ENCODE results near the gene AKAP1. TPM values are rescaled to one million over a fixed set of nuclear protein-coding genes. Genes with fewer than 3 reads are reported as not detected.

Gene AKAP1
- total and polyA plus RNA-seq, 9 of the 15 experiments (the other 6 are each of a cell fraction or from before 2014, with no cell fraction given), result 12.9 to 63.8 (median 36.4) TPM

DNA sequence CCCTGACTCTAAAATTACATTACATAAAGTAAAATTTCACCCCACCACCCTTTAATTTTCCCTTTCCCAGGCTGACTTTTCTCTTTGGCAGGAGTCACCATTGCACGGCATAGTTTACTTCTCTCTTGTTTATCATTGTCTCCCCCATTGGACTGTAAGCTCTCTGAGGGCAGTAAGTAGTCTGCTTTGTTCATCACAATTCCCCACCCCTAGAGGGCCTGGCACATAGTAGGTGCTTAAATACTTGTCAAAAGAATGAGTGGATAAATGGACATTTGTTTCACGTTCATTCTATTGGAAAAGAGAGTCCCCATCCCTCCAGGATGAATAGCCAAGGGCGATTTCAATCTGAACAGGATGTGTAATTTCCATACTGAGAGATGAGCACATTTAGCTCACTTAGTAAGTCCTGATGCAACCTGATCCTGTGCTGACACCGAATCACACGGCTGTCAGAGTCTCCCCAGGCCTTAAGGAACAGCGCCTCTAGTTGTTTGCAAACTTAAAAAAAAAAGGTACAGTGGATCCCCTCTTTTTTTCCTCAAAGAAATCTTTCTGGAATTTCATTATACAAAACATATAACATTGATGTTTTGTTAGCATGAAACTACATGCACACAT lies 54.0 kb downstream of the AKAP1 start (continued):
- TF ChIP-seq, protein P1, sequence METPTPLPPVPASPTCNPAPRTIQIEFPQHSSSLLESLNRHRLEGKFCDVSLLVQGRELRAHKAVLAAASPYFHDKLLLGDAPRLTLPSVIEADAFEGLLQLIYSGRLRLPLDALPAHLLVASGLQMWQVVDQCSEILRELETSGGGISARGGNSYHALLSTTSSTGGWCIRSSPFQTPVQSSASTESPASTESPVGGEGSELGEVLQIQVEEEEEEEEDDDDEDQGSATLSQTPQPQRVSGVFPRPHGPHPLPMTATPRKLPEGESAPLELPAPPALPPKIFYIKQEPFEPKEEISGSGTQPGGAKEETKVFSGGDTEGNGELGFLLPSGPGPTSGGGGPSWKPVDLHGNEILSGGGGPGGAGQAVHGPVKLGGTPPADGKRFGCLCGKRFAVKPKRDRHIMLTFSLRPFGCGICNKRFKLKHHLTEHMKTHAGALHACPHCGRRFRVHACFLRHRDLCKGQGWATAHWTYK (CRISPR knock-in tag; IDR thresholded peaks at IDR 0.05), result no peak
- TF ChIP-seq PCBP1 (IDR thresholded peaks at IDR 0.05; ENCODE audit: low read depth, low read length, poor library complexity, severe bottlenecking) (no peak), ZKSCAN1 (IDR thresholded peaks at IDR 0.05; ENCODE audit: low read depth, low read length) (peak; percentile 85), RAD21 (CRISPR knock-in tag; conservative IDR thresholded peaks at IDR 0.05 in 1 of 2, IDR thresholded peaks at IDR 0.05 in 1 of 2) (no peak), ZNF445 (CRISPR knock-in tag; IDR thresholded peaks at IDR 0.05; ENCODE audit: low read depth) (no peak), PHB (CRISPR knock-in tag; IDR thresholded peaks at IDR 0.05) (no peak)
- TF ChIP-seq, protein P2, sequence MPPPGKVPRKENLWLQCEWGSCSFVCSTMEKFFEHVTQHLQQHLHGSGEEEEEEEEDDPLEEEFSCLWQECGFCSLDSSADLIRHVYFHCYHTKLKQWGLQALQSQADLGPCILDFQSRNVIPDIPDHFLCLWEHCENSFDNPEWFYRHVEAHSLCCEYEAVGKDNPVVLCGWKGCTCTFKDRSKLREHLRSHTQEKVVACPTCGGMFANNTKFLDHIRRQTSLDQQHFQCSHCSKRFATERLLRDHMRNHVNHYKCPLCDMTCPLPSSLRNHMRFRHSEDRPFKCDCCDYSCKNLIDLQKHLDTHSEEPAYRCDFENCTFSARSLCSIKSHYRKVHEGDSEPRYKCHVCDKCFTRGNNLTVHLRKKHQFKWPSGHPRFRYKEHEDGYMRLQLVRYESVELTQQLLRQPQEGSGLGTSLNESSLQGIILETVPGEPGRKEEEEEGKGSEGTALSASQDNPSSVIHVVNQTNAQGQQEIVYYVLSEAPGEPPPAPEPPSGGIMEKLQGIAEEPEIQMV (tag; conservative IDR thresholded peaks at IDR 0.05; ENCODE audit: low read depth), result no peak
- TF ChIP-seq, protein P3, sequence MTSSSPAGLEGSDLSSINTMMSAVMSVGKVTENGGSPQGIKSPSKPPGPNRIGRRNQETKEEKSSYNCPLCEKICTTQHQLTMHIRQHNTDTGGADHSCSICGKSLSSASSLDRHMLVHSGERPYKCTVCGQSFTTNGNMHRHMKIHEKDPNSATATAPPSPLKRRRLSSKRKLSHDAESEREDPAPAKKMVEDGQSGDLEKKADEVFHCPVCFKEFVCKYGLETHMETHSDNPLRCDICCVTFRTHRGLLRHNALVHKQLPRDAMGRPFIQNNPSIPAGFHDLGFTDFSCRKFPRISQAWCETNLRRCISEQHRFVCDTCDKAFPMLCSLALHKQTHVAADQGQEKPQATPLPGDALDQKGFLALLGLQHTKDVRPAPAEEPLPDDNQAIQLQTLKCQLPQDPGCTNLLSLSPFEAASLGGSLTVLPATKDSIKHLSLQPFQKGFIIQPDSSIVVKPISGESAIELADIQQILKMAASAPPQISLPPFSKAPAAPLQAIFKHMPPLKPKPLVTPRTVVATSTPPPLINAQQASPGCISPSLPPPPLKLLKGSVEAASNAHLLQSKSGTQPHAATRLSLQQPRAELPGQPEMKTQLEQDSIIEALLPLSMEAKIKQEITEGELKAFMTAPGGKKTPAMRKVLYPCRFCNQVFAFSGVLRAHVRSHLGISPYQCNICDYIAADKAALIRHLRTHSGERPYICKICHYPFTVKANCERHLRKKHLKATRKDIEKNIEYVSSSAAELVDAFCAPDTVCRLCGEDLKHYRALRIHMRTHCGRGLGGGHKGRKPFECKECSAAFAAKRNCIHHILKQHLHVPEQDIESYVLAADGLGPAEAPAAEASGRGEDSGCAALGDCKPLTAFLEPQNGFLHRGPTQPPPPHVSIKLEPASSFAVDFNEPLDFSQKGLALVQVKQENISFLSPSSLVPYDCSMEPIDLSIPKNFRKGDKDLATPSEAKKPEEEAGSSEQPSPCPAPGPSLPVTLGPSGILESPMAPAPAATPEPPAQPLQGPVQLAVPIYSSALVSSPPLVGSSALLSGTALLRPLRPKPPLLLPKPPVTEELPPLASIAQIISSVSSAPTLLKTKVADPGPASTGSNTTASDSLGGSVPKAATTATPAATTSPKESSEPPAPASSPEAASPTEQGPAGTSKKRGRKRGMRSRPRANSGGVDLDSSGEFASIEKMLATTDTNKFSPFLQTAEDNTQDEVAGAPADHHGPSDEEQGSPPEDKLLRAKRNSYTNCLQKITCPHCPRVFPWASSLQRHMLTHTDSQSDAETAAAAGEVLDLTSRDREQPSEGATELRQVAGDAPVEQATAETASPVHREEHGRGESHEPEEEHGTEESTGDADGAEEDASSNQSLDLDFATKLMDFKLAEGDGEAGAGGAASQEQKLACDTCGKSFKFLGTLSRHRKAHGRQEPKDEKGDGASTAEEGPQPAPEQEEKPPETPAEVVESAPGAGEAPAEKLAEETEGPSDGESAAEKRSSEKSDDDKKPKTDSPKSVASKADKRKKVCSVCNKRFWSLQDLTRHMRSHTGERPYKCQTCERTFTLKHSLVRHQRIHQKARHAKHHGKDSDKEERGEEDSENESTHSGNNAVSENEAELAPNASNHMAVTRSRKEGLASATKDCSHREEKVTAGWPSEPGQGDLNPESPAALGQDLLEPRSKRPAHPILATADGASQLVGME (CRISPR knock-in tag; IDR thresholded peaks at IDR 0.05), result no peak
- TF ChIP-seq, protein P4, sequence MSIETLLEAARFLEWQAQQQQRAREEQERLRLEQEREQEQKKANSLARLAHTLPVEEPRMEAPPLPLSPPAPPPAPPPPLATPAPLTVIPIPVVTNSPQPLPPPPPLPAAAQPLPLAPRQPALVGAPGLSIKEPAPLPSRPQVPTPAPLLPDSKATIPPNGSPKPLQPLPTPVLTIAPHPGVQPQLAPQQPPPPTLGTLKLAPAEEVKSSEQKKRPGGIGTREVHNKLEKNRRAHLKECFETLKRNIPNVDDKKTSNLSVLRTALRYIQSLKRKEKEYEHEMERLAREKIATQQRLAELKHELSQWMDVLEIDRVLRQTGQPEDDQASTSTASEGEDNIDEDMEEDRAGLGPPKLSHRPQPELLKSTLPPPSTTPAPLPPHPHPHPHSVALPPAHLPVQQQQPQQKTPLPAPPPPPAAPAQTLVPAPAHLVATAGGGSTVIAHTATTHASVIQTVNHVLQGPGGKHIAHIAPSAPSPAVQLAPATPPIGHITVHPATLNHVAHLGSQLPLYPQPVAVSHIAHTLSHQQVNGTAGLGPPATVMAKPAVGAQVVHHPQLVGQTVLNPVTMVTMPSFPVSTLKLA (conservative IDR thresholded peaks at IDR 0.05), result no peak

All from K562 (cell line).